ENCODE data around the gene PPM1M.

PPM1M gene

DNA sequence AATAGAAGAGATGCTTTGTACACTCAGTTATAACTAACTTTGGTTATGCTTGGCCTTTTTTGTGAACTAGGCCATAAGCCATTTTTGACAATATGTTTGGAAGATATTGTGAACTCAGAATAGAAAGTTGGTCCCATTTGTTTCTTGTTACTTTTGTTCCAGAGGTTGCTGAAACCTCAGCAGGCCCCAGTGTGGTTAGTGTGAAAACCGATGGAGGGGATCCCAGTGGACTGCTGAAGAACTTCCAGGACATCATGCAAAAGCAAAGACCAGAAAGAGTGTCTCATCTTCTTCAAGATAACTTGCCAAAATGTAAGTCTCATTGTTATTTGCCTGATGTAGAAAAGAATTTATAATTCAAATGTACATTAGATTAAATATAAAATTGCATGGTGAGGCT, 41.9 kb upstream of the PPM1M start:
- Histone ChIP-seq H3K4me1 (ENCODE audit: control insufficient read depth, insufficient read depth, low read length) (peaks cover 6% of the 10 kb centered on the region), H3K9me3 (ENCODE audit: control insufficient read depth in 2 of 2, low read length in 2 of 2) (no peaks in the 10 kb centered on the region), H3K27ac (ENCODE audit: low read length) (no peak overlapping the region), H3K36me3 (ENCODE audit: control insufficient read depth in 2 of 2, insufficient read depth in 2 of 2, low read length in 2 of 2) (peaks cover 57 to 61% of the 10 kb centered on the region in 2 donors), H3K9ac (ENCODE audit: low read length in 2 of 2) (no peak overlapping the region), H3K4me3 (ENCODE audit: low read length in 2 of 2) (no peak overlapping the region), H3K27me3 (ENCODE audit: control insufficient read depth in 1 of 2, insufficient read depth in 2 of 2, low read length in 2 of 2) (no peaks in the 10 kb centered on the region)

DNA sequence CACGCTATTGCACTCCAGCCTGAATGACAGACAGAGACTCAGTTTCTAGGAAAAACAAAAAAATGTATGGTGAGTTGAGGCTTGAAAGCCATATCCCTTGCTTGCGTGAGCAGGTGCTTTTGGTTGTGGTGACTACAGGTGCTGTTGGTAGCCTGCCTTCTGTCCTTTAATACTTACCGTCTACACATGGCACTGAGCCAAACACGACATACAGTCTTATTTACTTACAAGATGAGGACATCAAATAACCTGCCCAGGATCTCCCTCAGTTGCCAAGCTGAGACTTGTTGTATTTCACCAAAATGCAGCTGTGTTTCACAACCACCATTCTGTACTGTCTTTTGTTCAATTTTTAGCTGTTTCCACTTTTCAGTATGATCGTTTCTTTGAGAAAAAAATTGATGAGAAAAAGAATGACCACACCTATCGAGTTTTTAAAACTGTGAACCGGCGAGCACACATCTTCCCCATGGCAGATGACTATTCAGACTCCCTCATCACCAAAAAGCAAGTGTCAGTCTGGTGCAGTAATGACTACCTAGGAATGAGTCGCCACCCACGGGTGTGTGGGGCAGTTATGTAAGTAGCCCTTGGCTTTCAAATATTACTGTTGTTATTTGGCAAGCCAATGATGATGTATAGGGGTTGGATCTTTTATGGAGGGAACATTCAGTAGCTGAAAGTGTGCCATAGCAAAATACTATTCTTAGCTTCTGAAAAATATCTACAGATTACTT, 41.1 kb upstream of the PPM1M start:
- Histone ChIP-seq H3K27me3 (ENCODE audit: control insufficient read depth in 1 of 2, insufficient read depth in 2 of 2, low read length in 2 of 2) (no peaks in the 10 kb centered on the region), H3K9ac (ENCODE audit: low read length in 2 of 2) (no peak overlapping the region), H3K36me3 (ENCODE audit: control insufficient read depth in 2 of 2, insufficient read depth in 2 of 2, low read length in 2 of 2) (peaks cover 61 to 66% of the 10 kb centered on the region in 2 donors), H3K4me1 (ENCODE audit: control insufficient read depth, insufficient read depth, low read length) (no peaks in the 10 kb centered on the region), H3K4me3 (ENCODE audit: low read length in 2 of 2) (no peak overlapping the region), H3K27ac (ENCODE audit: low read length) (no peak overlapping the region), H3K9me3 (ENCODE audit: control insufficient read depth in 2 of 2, low read length in 2 of 2) (no peaks in the 10 kb centered on the region)

DNA sequence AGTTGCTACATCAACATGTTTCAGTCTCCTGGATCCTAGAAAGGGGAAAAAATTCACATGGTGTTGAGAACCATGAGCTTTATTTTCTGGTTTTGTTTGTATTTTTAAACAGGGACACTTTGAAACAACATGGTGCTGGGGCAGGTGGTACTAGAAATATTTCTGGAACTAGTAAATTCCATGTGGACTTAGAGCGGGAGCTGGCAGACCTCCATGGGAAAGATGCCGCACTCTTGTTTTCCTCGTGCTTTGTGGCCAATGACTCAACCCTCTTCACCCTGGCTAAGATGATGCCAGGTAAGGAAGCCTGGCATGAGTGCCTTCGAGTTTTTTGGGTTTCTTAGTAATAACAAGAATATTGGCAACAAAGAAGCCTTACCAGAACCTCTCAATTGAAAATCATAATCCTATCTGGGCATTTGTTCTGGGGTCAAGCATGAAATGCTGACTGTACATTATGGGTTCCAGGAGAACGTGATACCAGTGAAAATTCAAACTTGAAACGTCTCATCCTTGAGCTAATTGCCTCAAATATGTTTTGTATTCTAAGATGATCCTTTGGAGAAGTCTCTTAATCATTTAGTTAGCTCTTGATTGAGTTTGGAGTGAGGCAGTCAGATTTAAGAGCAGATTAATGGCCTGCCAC, 39.7 kb upstream of the PPM1M start:
- H3K4me3 ChIP-seq (ENCODE audit: low read length in 2 of 2) = no peak overlapping the region
- H3K27me3 ChIP-seq (ENCODE audit: control insufficient read depth in 1 of 2, insufficient read depth in 2 of 2, low read length in 2 of 2) = no peaks in the 10 kb centered on the region
- no peak overlapping the region for H3K9ac ChIP-seq (ENCODE audit: low read length in 2 of 2)
- no peak overlapping the region for H3K27ac ChIP-seq (ENCODE audit: low read length)
- H3K36me3 ChIP-seq (ENCODE audit: control insufficient read depth in 2 of 2, insufficient read depth in 2 of 2, low read length in 2 of 2) = peaks cover 69 to 79% of the 10 kb centered on the region in 2 donors
- no peaks in the 10 kb centered on the region for H3K4me1 ChIP-seq (ENCODE audit: control insufficient read depth, insufficient read depth, low read length)
- H3K9me3 ChIP-seq (ENCODE audit: control insufficient read depth in 2 of 2, low read length in 2 of 2) = no peaks in the 10 kb centered on the region

DNA sequence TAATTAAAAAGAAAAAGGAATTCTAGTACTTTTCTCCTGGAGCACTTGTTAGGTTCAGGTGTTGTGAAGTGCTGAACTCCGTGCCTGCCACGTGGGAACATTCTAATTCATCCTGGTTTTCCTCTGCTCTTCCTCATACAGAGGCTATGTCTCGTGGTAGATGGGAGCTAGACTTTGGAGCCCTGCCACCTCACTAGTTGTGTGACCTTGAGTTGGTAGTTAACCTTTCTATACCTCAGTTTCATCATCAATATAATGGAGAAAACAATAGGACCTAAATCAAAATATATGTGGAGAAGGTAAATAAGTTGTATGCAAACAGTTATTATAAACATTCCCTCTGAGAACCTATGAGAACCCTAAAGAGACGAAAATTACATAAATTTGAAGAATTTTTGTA, 37.0 kb upstream of the PPM1M start:
- no peak overlapping the region for H3K4me3 ChIP-seq (ENCODE audit: low read length in 2 of 2)
- H3K36me3 ChIP-seq (ENCODE audit: control insufficient read depth in 2 of 2, insufficient read depth in 2 of 2, low read length in 2 of 2) = peaks cover 78 to 83% of the 10 kb centered on the region in 2 donors
- no peak overlapping the region for H3K27ac ChIP-seq (ENCODE audit: low read length)
- no peak overlapping the region for H3K9ac ChIP-seq (ENCODE audit: low read length in 2 of 2)
- no peaks in the 10 kb centered on the region for H3K4me1 ChIP-seq (ENCODE audit: control insufficient read depth, insufficient read depth, low read length)
- no peaks in the 10 kb centered on the region for H3K9me3 ChIP-seq (ENCODE audit: control insufficient read depth in 2 of 2, low read length in 2 of 2)
- H3K27me3 ChIP-seq (ENCODE audit: control insufficient read depth in 1 of 2, insufficient read depth in 2 of 2, low read length in 2 of 2) = no peaks in the 10 kb centered on the region

DNA sequence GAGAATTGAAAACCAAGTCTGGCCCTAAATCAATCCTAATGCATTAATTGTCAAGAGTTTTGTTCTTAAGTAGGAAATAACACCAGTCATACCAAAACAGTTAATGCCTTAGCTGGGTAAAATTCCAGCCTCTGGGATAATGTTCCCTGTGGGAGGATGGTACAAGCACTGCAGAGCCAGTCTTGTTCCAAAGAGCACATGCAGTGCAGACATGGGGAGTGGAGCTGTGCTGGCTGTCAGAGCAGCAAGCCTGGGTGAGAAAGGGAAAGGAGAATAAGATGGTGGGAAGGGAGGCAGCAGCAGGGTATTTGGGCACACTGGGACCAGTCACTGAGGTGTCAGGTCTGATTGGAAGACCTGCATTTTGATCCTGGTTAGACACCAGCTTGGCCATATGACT, 35.5 kb upstream of the PPM1M start:
- no peaks in the 10 kb centered on the region for H3K9me3 ChIP-seq (ENCODE audit: control insufficient read depth in 2 of 2, low read length in 2 of 2)
- H3K36me3 ChIP-seq (ENCODE audit: control insufficient read depth in 2 of 2, insufficient read depth in 2 of 2, low read length in 2 of 2) = peaks cover 75 to 79% of the 10 kb centered on the region in 2 donors
- no peak overlapping the region for H3K9ac ChIP-seq (ENCODE audit: low read length in 2 of 2)
- no peaks in the 10 kb centered on the region for H3K27me3 ChIP-seq (ENCODE audit: control insufficient read depth in 1 of 2, insufficient read depth in 2 of 2, low read length in 2 of 2)
- no peaks in the 10 kb centered on the region for H3K4me1 ChIP-seq (ENCODE audit: control insufficient read depth, insufficient read depth, low read length)
- H3K4me3 ChIP-seq (ENCODE audit: low read length in 2 of 2) = no peak overlapping the region
- no peak overlapping the region for H3K27ac ChIP-seq (ENCODE audit: low read length)

DNA sequence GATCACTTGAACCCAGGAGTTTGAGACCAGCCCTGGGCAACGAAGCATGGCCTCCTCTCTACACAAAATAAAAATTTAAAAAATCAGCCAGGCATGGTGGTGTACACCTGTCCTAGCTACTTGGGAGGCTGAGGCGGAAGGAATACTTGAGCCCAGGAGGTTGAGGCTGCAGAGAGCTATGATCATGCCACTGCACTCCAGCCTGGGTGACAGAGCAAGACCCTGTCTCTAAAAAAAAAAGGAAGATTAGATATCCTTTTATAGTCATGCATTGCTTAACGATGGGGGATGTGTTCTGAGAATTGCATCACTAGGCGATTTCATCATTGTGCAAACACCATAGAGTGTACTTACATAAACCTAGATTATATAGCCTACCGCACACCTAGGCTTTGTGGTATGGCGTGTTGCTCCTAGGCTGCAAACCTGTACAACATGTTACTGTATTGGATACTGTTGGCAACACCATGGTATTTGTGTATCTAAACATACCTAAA, 35.0 kb upstream of the PPM1M start:
- Histone ChIP-seq H3K4me1 (ENCODE audit: control insufficient read depth, insufficient read depth, low read length) (no peaks in the 10 kb centered on the region), H3K4me3 (ENCODE audit: low read length in 2 of 2) (no peak overlapping the region), H3K27me3 (ENCODE audit: control insufficient read depth in 1 of 2, insufficient read depth in 2 of 2, low read length in 2 of 2) (no peaks in the 10 kb centered on the region), H3K27ac (ENCODE audit: low read length) (no peak overlapping the region), H3K36me3 (ENCODE audit: control insufficient read depth in 2 of 2, insufficient read depth in 2 of 2, low read length in 2 of 2) (peaks cover 76 to 78% of the 10 kb centered on the region in 2 donors), H3K9ac (ENCODE audit: low read length in 2 of 2) (no peak overlapping the region), H3K9me3 (ENCODE audit: control insufficient read depth in 2 of 2, low read length in 2 of 2) (no peaks in the 10 kb centered on the region)

DNA sequence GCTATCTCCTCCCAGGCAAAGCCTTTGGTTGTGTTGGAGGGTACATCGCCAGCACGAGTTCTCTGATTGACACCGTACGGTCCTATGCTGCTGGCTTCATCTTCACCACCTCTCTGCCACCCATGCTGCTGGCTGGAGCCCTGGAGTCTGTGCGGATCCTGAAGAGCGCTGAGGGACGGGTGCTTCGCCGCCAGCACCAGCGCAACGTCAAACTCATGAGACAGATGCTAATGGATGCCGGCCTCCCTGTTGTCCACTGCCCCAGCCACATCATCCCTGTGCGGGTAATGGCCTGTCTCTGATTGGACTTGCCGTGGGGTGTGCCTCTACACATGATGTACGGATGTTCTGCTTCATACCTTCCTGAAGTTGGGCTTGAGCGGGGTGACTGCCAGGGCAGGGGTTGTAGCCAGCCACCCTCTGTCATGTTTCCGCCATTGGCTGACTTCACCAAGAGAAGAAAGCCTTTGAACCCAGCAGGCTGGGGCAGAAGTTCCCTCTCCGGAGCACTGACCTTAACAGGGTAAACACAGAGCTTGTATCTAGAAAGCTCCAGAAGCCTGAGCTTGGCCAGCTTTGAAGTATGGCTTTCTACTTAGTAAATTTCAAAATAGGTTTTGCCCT, 34.2 kb upstream of the PPM1M start:
- Histone ChIP-seq H3K9ac (ENCODE audit: low read length in 2 of 2) (no peak overlapping the region), H3K27ac (ENCODE audit: low read length) (no peak overlapping the region), H3K36me3 (ENCODE audit: control insufficient read depth in 2 of 2, insufficient read depth in 2 of 2, low read length in 2 of 2) (peaks cover 70 to 71% of the 10 kb centered on the region in 2 donors), H3K4me1 (ENCODE audit: control insufficient read depth, insufficient read depth, low read length) (peaks cover 1% of the 10 kb centered on the region), H3K4me3 (ENCODE audit: low read length in 2 of 2) (no peak overlapping the region), H3K9me3 (ENCODE audit: control insufficient read depth in 2 of 2, low read length in 2 of 2) (no peaks in the 10 kb centered on the region), H3K27me3 (ENCODE audit: control insufficient read depth in 1 of 2, insufficient read depth in 2 of 2, low read length in 2 of 2) (no peaks in the 10 kb centered on the region)

DNA sequence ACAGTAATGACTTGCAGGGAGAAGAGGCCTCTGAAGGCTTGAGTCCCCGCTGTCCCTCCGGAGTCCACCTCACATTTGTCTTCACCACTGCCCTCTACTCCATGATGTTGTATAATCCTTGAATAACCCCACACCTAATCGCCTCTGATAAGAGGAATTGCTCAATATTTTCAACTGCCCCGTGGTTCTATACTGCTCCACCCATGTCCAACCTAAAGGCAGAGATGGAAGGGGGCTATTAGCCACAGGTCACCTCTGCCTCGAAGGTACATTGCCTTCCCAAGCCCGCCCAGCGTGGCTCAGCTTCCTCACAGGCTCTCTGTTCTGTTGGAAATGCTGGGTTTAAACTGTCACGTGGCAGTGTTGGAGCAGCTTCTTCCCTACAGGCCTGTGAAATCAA, 32.6 kb upstream of the PPM1M start:
- H3K27ac ChIP-seq (ENCODE audit: low read length) = no peak overlapping the region

DNA sequence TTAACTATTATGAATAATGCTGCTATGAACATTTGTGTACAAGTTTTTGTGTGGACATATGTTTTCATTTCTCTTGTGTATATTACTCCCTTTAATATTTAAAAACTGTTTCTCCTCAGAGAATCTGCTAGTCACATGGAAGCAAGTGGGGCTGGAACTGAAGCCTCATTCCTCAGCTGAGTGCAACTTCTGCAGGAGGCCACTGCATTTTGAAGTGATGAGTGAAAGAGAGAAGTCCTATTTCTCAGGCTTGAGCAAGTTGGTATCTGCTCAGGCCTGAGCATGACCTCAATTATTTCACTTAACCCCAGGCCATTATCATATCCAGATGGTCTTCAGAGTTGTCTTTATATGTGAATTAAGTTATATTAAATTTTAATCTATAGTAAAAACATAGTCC, 31.7 kb upstream of the PPM1M start:
- Histone ChIP-seq H3K4me1 (ENCODE audit: control insufficient read depth, insufficient read depth, low read length) (peaks cover 13% of the 10 kb centered on the region), H3K9ac (ENCODE audit: low read length in 2 of 2) (no peak overlapping the region), H3K27me3 (ENCODE audit: control insufficient read depth in 1 of 2, insufficient read depth in 2 of 2, low read length in 2 of 2) (no peaks in the 10 kb centered on the region), H3K36me3 (ENCODE audit: control insufficient read depth in 2 of 2, insufficient read depth in 2 of 2, low read length in 2 of 2) (peaks cover 52 to 53% of the 10 kb centered on the region in 2 donors), H3K9me3 (ENCODE audit: control insufficient read depth in 2 of 2, low read length in 2 of 2) (no peaks in the 10 kb centered on the region), H3K4me3 (ENCODE audit: low read length in 2 of 2) (no peak overlapping the region), H3K27ac (ENCODE audit: low read length) (no peak overlapping the region)

More for the DNA sequence above, 32.6 kb upstream of the PPM1M start:
- no peak overlapping the region for H3K9ac ChIP-seq (ENCODE audit: low read length in 2 of 2)
- H3K36me3 ChIP-seq (ENCODE audit: control insufficient read depth in 2 of 2, insufficient read depth in 2 of 2, low read length in 2 of 2) = peaks cover 61% of the 10 kb centered on the region in 2 donors
- no peak overlapping the region for H3K4me3 ChIP-seq (ENCODE audit: low read length in 2 of 2)
- H3K9me3 ChIP-seq (ENCODE audit: control insufficient read depth in 2 of 2, low read length in 2 of 2) = no peaks in the 10 kb centered on the region
- peaks cover 11% of the 10 kb centered on the region for H3K4me1 ChIP-seq (ENCODE audit: control insufficient read depth, insufficient read depth, low read length)
- no peaks in the 10 kb centered on the region for H3K27me3 ChIP-seq (ENCODE audit: control insufficient read depth in 1 of 2, insufficient read depth in 2 of 2, low read length in 2 of 2)

DNA sequence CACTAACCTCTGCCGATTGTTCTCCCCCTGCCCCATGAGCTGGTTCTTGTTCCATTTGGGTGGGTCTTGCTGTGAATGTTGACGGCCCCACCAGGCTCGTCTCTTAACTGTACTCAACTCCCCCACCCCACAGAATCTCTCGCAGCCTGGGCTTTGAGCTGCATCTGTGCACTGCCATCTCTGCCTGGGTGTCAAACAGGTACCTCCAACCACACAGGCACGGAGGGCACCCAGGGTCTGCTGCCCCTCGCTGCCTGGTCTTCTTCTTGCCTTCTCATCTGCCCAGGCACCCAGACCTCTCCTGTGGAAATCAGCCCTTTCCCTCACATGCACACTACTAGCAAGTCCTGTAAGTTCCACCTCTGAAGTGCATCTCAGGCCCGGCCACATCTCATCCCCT, 30.2 kb upstream of the PPM1M start:
- H3K9ac ChIP-seq (ENCODE audit: low read length in 2 of 2) = no peak overlapping the region
- no peaks in the 10 kb centered on the region for H3K27me3 ChIP-seq (ENCODE audit: control insufficient read depth in 1 of 2, insufficient read depth in 2 of 2, low read length in 2 of 2)
- H3K4me3 ChIP-seq (ENCODE audit: low read length in 2 of 2) = no peak overlapping the region
- H3K9me3 ChIP-seq (ENCODE audit: control insufficient read depth in 2 of 2, low read length in 2 of 2) = no peaks in the 10 kb centered on the region
- peaks cover 41 to 44% of the 10 kb centered on the region in 2 donors for H3K36me3 ChIP-seq (ENCODE audit: control insufficient read depth in 2 of 2, insufficient read depth in 2 of 2, low read length in 2 of 2)
- H3K4me1 ChIP-seq (ENCODE audit: control insufficient read depth, insufficient read depth, low read length) = peaks cover 13% of the 10 kb centered on the region
- no peak overlapping the region for H3K27ac ChIP-seq (ENCODE audit: low read length)
